ENCODE measurements around the gene GLRA3.

Gene GLRA3

DNA sequence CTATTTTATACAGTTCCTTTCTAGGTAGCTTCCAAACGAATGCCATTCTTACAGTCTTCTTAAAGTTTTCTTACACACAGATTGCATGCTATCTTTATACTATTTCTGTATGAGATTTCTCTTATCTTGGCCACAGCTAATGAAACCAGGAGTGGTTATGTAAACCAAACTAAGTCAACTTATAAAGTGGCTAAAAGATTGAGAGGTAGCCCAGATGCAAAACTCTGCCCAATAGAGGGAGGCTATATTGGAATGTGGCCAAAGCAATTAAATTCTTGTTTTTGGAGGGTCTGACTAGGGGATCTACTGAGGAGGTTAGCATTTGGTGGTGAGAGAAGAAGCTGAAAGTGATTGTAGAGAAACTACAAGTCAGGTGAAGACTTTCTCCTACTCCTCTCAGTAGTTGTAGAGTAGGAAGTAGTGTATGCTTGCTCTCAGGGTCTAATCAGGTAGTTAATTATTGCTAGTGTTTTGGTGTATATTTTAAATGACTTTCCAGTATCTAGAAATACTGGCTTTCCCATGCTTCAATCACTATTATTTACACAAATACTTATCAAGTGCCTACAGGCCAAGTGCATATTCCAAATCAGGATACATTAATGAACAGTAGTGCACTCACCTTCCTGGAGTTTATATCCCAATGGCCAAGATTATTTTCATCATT, 202.6 kb downstream of the GLRA3 start:
- Histone ChIP-seq H3K4me3 (replicated peaks; ENCODE audit: low read depth, low read length) (no peak overlapping the region), H3K36me3 (ENCODE audit: control insufficient read depth, insufficient read depth, low read length) (no peaks in the 10 kb centered on the region), H3K27me3 (replicated peaks; ENCODE audit: control insufficient read depth, insufficient read depth, low read length) (no peaks in the 10 kb centered on the region)
- no peak for DNase-seq (ENCODE audit: extremely low read depth, insufficient read length)
- TF ChIP-seq, protein P1, sequence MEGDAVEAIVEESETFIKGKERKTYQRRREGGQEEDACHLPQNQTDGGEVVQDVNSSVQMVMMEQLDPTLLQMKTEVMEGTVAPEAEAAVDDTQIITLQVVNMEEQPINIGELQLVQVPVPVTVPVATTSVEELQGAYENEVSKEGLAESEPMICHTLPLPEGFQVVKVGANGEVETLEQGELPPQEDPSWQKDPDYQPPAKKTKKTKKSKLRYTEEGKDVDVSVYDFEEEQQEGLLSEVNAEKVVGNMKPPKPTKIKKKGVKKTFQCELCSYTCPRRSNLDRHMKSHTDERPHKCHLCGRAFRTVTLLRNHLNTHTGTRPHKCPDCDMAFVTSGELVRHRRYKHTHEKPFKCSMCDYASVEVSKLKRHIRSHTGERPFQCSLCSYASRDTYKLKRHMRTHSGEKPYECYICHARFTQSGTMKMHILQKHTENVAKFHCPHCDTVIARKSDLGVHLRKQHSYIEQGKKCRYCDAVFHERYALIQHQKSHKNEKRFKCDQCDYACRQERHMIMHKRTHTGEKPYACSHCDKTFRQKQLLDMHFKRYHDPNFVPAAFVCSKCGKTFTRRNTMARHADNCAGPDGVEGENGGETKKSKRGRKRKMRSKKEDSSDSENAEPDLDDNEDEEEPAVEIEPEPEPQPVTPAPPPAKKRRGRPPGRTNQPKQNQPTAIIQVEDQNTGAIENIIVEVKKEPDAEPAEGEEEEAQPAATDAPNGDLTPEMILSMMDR (IDR thresholded peaks at IDR 0.05; ENCODE audit: insufficient read depth, low read length, poor library complexity, severe bottlenecking): no peak

- DNase-seq (ENCODE audit: extremely low read depth, insufficient read length): no peak
These were observed 212.4 kb downstream of the GLRA3 start for GRCh38 chr4:174616661-174617060.

DNA sequence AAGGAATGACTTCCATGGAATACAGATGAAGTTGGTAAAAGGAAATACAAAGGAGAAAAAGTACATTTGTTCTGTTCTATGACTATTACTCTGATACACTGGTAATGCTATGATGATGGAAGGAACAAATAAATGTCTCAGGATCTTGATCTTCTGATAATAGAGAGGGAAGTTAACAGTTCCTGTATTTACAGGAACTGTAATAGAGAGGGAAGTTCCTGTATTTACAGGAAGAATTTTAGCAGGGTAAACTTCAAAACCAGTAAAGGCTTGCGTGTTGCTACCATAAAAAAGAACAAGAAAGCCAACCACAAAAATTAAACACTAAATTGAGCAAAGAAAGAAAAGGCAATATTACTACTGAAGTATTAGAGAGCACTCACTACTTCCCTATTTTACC, 215.1 kb downstream of the GLRA3 start:
- Histone ChIP-seq H3K4me3 (replicated peaks; ENCODE audit: low read depth, low read length) (no peak overlapping the region), H3K36me3 (ENCODE audit: control insufficient read depth, insufficient read depth, low read length) (no peaks in the 10 kb centered on the region), H3K27me3 (replicated peaks; ENCODE audit: control insufficient read depth, insufficient read depth, low read length) (no peaks in the 10 kb centered on the region; the same call in 1 of the 2 replicates)
- no peak for DNase-seq (ENCODE audit: extremely low read depth, insufficient read length)
- TF ChIP-seq, protein P1 (IDR thresholded peaks at IDR 0.05; ENCODE audit: insufficient read depth, low read length, poor library complexity, severe bottlenecking): no peak

More at GRCh38 chr4:174616661-174617060, 212.4 kb downstream of the GLRA3 start:
- TF ChIP-seq, protein P1 (IDR thresholded peaks at IDR 0.05; ENCODE audit: insufficient read depth, low read length, poor library complexity, severe bottlenecking): no peak
- H3K4me3 ChIP-seq (replicated peaks; ENCODE audit: low read depth, low read length): no peak overlapping the region
- H3K36me3 ChIP-seq (ENCODE audit: control insufficient read depth, insufficient read depth, low read length): no peaks in the 10 kb centered on the region
- H3K27me3 ChIP-seq (replicated peaks; ENCODE audit: control insufficient read depth, insufficient read depth, low read length): no peaks in the 10 kb centered on the region; the same call in 1 of the 2 replicates

GRCh38 chr4:174611792-174612191, 217.3 kb downstream of the GLRA3 start:
- no peaks in the 10 kb centered on the region for H3K27me3 ChIP-seq (replicated peaks; ENCODE audit: control insufficient read depth, insufficient read depth, low read length)
- no peak overlapping the region for H3K4me3 ChIP-seq (replicated peaks; ENCODE audit: low read depth, low read length)
- no peak for DNase-seq (ENCODE audit: extremely low read depth, insufficient read length)
- TF ChIP-seq, protein P1 (IDR thresholded peaks at IDR 0.05; ENCODE audit: insufficient read depth, low read length, poor library complexity, severe bottlenecking): no peak
- H3K36me3 ChIP-seq (ENCODE audit: control insufficient read depth, insufficient read depth, low read length): no peaks in the 10 kb centered on the region

DNA sequence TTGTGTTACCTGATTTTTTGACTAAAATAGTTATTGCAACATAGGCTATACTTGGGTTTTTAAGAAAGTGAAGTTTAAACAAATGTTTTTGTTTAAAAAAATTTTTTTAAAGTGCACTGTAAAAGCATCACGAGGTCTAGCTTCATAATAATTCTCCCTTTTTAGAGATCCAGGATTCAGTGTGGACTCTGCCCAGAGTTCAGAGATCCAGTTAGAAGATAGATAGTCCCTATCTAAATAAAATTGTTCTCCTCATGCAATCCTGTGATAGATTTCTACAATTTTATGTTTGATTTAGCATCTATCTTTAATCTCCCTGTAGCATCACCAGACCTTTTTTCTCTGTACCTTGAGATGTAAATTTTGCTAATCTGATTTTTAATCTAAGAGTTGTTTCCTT, 221.3 kb downstream of the GLRA3 start:
- Histone ChIP-seq H3K36me3 (ENCODE audit: control insufficient read depth, insufficient read depth, low read length) (no peaks in the 10 kb centered on the region), H3K4me3 (replicated peaks; ENCODE audit: low read depth, low read length) (no peak overlapping the region), H3K27me3 (replicated peaks; ENCODE audit: control insufficient read depth, insufficient read depth, low read length) (no peaks in the 10 kb centered on the region)
- DNase-seq (ENCODE audit: extremely low read depth, insufficient read length): no peak
- TF ChIP-seq, protein P1 (IDR thresholded peaks at IDR 0.05; ENCODE audit: insufficient read depth, low read length, poor library complexity, severe bottlenecking): no peak

GRCh38 chr4:174604198-174604597, 224.8 kb downstream of the GLRA3 start:
- TF ChIP-seq, protein P1 (IDR thresholded peaks at IDR 0.05; ENCODE audit: insufficient read depth, low read length, poor library complexity, severe bottlenecking): no peak
- Histone ChIP-seq H3K4me3 (replicated peaks; ENCODE audit: low read depth, low read length) (no peak overlapping the region), H3K36me3 (ENCODE audit: control insufficient read depth, insufficient read depth, low read length) (no peaks in the 10 kb centered on the region), H3K27me3 (replicated peaks; ENCODE audit: control insufficient read depth, insufficient read depth, low read length) (no peaks in the 10 kb centered on the region)
- no peak for DNase-seq (ENCODE audit: extremely low read depth, insufficient read length)

Measured in GM06990 (cell line).